ENCODE data around the gene DNASE2. TPM values are rescaled to one million over a fixed set of nuclear protein-coding genes. Genes with fewer than 3 reads are reported as not detected.
A peak's percentile ranks its signal among the peaks of the same experiment; 100 is the strongest.
"Not testable (repeated sequence)": the region's sequence is repeated elsewhere in the genome, so short reads cannot be mapped to it uniquely, and the experiment has no call there.

Gene DNASE2
- polyA plus RNA-seq, 2 donors: 7.8 to 15.9 TPM

DNA sequence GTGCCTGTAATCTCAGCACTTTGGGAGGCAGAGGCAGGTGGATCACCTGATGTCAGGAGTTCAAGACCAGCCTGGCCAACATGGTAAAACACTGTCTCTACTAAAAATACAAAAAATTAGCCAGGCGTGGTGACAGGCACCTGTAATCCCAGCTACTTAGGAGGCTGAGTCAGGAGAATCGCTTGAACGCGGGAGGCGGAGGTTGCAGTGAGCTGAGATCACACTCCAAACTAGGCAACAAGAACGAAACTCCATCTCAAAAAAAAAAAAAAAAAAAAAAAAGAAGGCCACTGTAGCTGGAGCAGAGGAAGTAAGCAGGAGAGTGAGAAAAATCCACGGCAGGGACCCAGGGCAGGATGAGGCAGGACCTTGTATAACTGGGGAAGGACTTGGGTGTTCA is 34.6 kb downstream of the DNASE2 start:
- H3K4me3 ChIP-seq (ENCODE audit: low read depth in 1 of 2, low read length in 2 of 2); H3K36me3 ChIP-seq (ENCODE audit: control insufficient read depth in 2 of 2, insufficient read depth in 2 of 2, low read length in 1 of 2); H3K27ac ChIP-seq (ENCODE audit: low read depth in 2 of 2, low read length in 1 of 2); H3K27me3 ChIP-seq (ENCODE audit: control insufficient read depth in 1 of 2, insufficient read depth in 2 of 2, low read length in 2 of 2); H3K9me3 ChIP-seq (ENCODE audit: control insufficient read depth in 2 of 2, insufficient read depth in 1 of 2, low read depth in 1 of 2, low read length in 1 of 2); H3K4me1 ChIP-seq (ENCODE audit: control insufficient read depth in 2 of 2, insufficient read depth in 2 of 2, low read length in 1 of 2): not testable (repeated sequence)
- WGBS, 2 donors: 77 to 81% methylated on average over 7 of the region's 7 CpGs

GRCh38 chr19:12843999-12844732 is 37.1 kb downstream of the DNASE2 start:
- Histone ChIP-seq H3K4me1 (ENCODE audit: control insufficient read depth in 2 of 2, insufficient read depth in 2 of 2, low read length in 1 of 2) (peaks cover 8% of the 10 kb centered on the region in 2 donors), H3K27ac (ENCODE audit: low read depth in 2 of 2, low read length in 1 of 2) (no peak overlapping the region), H3K9me3 (ENCODE audit: control insufficient read depth in 2 of 2, insufficient read depth in 1 of 2, low read depth in 1 of 2, low read length in 1 of 2) (peaks cover 0 to 8% of the 10 kb centered on the region in 2 donors), H3K4me3 (ENCODE audit: low read depth in 1 of 2, low read length in 2 of 2) (no peak overlapping the region), H3K36me3 (ENCODE audit: control insufficient read depth in 2 of 2, insufficient read depth in 2 of 2, low read length in 1 of 2) (no peaks in the 10 kb centered on the region), H3K27me3 (ENCODE audit: control insufficient read depth in 1 of 2, insufficient read depth in 2 of 2, low read length in 2 of 2) (peaks cover 0 to 3% of the 10 kb centered on the region in 2 donors)
- 76 to 78% methylated on average over 3 of the region's 3 CpGs for WGBS, 2 donors

GRCh38 chr19:12843328-12843727 is 37.9 kb downstream of the DNASE2 start:
- peaks cover 8 to 12% of the 10 kb centered on the region in 2 donors for H3K4me1 ChIP-seq (ENCODE audit: control insufficient read depth in 2 of 2, insufficient read depth in 2 of 2, low read length in 1 of 2)
- peaks cover 3 to 8% of the 10 kb centered on the region in 2 donors for H3K9me3 ChIP-seq (ENCODE audit: control insufficient read depth in 2 of 2, insufficient read depth in 1 of 2, low read depth in 1 of 2, low read length in 1 of 2)
- no peaks in the 10 kb centered on the region for H3K36me3 ChIP-seq (ENCODE audit: control insufficient read depth in 2 of 2, insufficient read depth in 2 of 2, low read length in 1 of 2)
- H3K4me3 ChIP-seq (ENCODE audit: low read depth in 1 of 2, low read length in 2 of 2): no peak overlapping the region
- H3K27me3 ChIP-seq (ENCODE audit: control insufficient read depth in 1 of 2, insufficient read depth in 2 of 2, low read length in 2 of 2): peaks cover 0 to 7% of the 10 kb centered on the region in 2 donors
- 82 to 85% methylated on average over 11 of the region's 11 CpGs for WGBS, 2 donors
- no peak overlapping the region for H3K27ac ChIP-seq (ENCODE audit: low read depth in 2 of 2, low read length in 1 of 2)

- H3K27me3 ChIP-seq (ENCODE audit: control insufficient read depth in 1 of 2, insufficient read depth in 2 of 2, low read length in 2 of 2): peaks cover 0 to 7% of the 10 kb centered on the region in 2 donors
- H3K4me3 ChIP-seq (ENCODE audit: low read depth in 1 of 2, low read length in 2 of 2): no peak overlapping the region
- peaks cover 3 to 8% of the 10 kb centered on the region in 2 donors for H3K9me3 ChIP-seq (ENCODE audit: control insufficient read depth in 2 of 2, insufficient read depth in 1 of 2, low read depth in 1 of 2, low read length in 1 of 2)
- H3K27ac ChIP-seq (ENCODE audit: low read depth in 2 of 2, low read length in 1 of 2): no peak overlapping the region
- H3K36me3 ChIP-seq (ENCODE audit: control insufficient read depth in 2 of 2, insufficient read depth in 2 of 2, low read length in 1 of 2): no peaks in the 10 kb centered on the region
- peaks cover 8 to 10% of the 10 kb centered on the region in 2 donors for H3K4me1 ChIP-seq (ENCODE audit: control insufficient read depth in 2 of 2, insufficient read depth in 2 of 2, low read length in 1 of 2)
- 87 to 92% methylated on average over 18 of the region's 18 CpGs for WGBS, 2 donors
These were observed 38.7 kb downstream of the DNASE2 start for GRCh38 chr19:12842511-12842910.

- H3K4me3 ChIP-seq (ENCODE audit: low read depth in 1 of 2, low read length in 2 of 2): no peak overlapping the region
- peaks cover 4 to 10% of the 10 kb centered on the region in 2 donors for H3K4me1 ChIP-seq (ENCODE audit: control insufficient read depth in 2 of 2, insufficient read depth in 2 of 2, low read length in 1 of 2)
- H3K27me3 ChIP-seq (ENCODE audit: control insufficient read depth in 1 of 2, insufficient read depth in 2 of 2, low read length in 2 of 2): peaks cover 0 to 10% of the 10 kb centered on the region in 2 donors
- no peak overlapping the region for H3K27ac ChIP-seq (ENCODE audit: low read depth in 2 of 2, low read length in 1 of 2)
- WGBS, 2 donors: 4% methylated on average over 29 of the region's 29 CpGs
- H3K9me3 ChIP-seq (ENCODE audit: control insufficient read depth in 2 of 2, insufficient read depth in 1 of 2, low read depth in 1 of 2, low read length in 1 of 2): peaks cover 3 to 8% of the 10 kb centered on the region in 2 donors
- no peaks in the 10 kb centered on the region for H3K36me3 ChIP-seq (ENCODE audit: control insufficient read depth in 2 of 2, insufficient read depth in 2 of 2, low read length in 1 of 2)
These were observed 40.2 kb downstream of the DNASE2 start for GRCh38 chr19:12841094-12841493.

DNA sequence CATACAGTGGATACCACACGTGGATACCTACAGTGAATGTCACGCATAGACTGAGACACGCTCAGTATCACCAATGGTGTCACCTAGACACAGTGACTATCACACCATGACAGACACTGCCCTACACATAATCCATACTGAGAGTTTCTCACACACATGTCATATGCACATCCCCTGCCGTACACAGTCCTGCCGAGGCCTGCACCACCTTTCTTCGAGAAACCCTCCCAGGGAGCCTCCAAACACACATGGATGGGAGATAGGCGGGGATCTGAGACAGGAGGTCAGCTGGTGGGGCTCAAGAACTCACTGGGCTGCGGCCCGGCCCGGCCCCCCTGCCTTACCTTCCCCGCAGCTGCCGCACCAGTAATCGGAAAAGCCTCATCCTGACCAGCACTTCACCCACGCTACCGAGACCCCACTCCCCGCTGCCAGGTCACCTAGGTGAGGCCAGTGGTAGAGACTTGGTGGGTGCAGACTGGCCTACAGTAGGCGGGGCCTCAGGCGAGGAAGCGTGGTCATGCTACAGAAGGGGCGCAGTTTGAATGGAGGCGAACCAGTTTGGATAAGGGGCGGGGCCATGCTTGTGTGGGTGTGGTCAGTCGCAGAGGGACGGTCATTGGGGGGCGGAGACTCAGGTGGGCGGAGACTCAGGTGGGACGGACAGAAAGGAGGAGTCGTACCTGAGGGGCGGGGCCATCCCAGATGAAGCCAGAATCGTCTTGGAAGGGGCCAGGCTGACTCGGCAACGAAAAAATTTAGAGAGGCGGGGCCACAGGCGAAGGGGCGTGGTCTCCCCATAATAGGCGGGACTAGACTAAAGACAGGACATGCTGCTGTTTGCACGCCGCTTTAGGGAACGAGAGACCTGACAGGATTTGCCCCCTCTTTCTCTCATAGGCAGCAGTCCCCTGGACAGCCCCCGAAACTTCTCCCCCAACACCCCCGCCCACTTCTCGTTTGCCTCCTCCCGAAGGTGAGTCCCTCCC is 40.9 kb downstream of the DNASE2 start:
- WGBS, 2 donors: 24 to 25% methylated on average over 43 of the region's 43 CpGs
- peaks cover 4 to 11% of the 10 kb centered on the region in 2 donors for H3K4me1 ChIP-seq (ENCODE audit: control insufficient read depth in 2 of 2, insufficient read depth in 2 of 2, low read length in 1 of 2)
- peaks cover 3 to 8% of the 10 kb centered on the region in 2 donors for H3K9me3 ChIP-seq (ENCODE audit: control insufficient read depth in 2 of 2, insufficient read depth in 1 of 2, low read depth in 1 of 2, low read length in 1 of 2)
- H3K36me3 ChIP-seq (ENCODE audit: control insufficient read depth in 2 of 2, insufficient read depth in 2 of 2, low read length in 1 of 2): no peaks in the 10 kb centered on the region
- H3K27me3 ChIP-seq (ENCODE audit: control insufficient read depth in 1 of 2, insufficient read depth in 2 of 2, low read length in 2 of 2): peaks cover 0 to 11% of the 10 kb centered on the region in 2 donors
- H3K27ac ChIP-seq (ENCODE audit: low read depth in 2 of 2, low read length in 1 of 2): no peak overlapping the region
- peak overlapping the region in 1 of 2 donors; percentile 0 for H3K4me3 ChIP-seq (ENCODE audit: low read depth in 1 of 2, low read length in 2 of 2)

GRCh38 chr19:12838886-12839756 is 42.1 kb downstream of the DNASE2 start:
- Histone ChIP-seq H3K36me3 (ENCODE audit: control insufficient read depth in 2 of 2, insufficient read depth in 2 of 2, low read length in 1 of 2) (no peaks in the 10 kb centered on the region), H3K9me3 (ENCODE audit: control insufficient read depth in 2 of 2, insufficient read depth in 1 of 2, low read depth in 1 of 2, low read length in 1 of 2) (peaks cover 3 to 8% of the 10 kb centered on the region in 2 donors), H3K27ac (ENCODE audit: low read depth in 2 of 2, low read length in 1 of 2) (no peak overlapping the region), H3K27me3 (ENCODE audit: control insufficient read depth in 1 of 2, insufficient read depth in 2 of 2, low read length in 2 of 2) (peaks cover 0 to 24% of the 10 kb centered on the region in 2 donors), H3K4me1 (ENCODE audit: control insufficient read depth in 2 of 2, insufficient read depth in 2 of 2, low read length in 1 of 2) (peaks cover 6 to 16% of the 10 kb centered on the region in 2 donors), H3K4me3 (ENCODE audit: low read depth in 1 of 2, low read length in 2 of 2) (peak overlapping the region in 1 of 2 donors; percentile 40)
- 20 to 23% methylated on average over 18 to 21 of the region's 21 CpGs for WGBS, 2 donors

GRCh38 chr19:12838182-12838885 is 42.9 kb downstream of the DNASE2 start, which contains the start of gene MAST1:
TSS of gene MAST1 (plus strand) at chr19:12838515. CDS start at chr19:12838573, 58 bp downstream.
- Histone ChIP-seq H3K4me1 (ENCODE audit: control insufficient read depth in 2 of 2, insufficient read depth in 2 of 2, low read length in 1 of 2) (peaks cover 6 to 19% of the 10 kb centered on the region in 2 donors), H3K27me3 (ENCODE audit: control insufficient read depth in 1 of 2, insufficient read depth in 2 of 2, low read length in 2 of 2) (peaks cover 0 to 30% of the 10 kb centered on the region in 2 donors), H3K27ac (ENCODE audit: low read depth in 2 of 2, low read length in 1 of 2) (no peak within 1 kb of the TSS), H3K9me3 (ENCODE audit: control insufficient read depth in 2 of 2, insufficient read depth in 1 of 2, low read depth in 1 of 2, low read length in 1 of 2) (peaks cover 3 to 8% of the 10 kb centered on the region in 2 donors), H3K4me3 (ENCODE audit: low read depth in 1 of 2, low read length in 2 of 2) (peak within 1 kb of the TSS; percentile 18 to 40), H3K36me3 (ENCODE audit: control insufficient read depth in 2 of 2, insufficient read depth in 2 of 2, low read length in 1 of 2) (no peaks in the 10 kb centered on the region)
- 1% methylated on average over 37 to 69 of the region's 69 CpGs for WGBS, 2 donors

Measured in esophagus (tissue), 2 donors.